ENCODE results near the gene EHMT2. TPM values are rescaled to one million over a fixed set of nuclear protein-coding genes. Genes with fewer than 3 reads are reported as not detected.
"Not testable (repeated sequence)": the region's sequence is repeated elsewhere in the genome, so short reads cannot be mapped to it uniquely, and the experiment has no call there.

EHMT2 gene
- total RNA-seq, 2 experiments from 2014 or later: 45.5 to 46.0 TPM

DNA sequence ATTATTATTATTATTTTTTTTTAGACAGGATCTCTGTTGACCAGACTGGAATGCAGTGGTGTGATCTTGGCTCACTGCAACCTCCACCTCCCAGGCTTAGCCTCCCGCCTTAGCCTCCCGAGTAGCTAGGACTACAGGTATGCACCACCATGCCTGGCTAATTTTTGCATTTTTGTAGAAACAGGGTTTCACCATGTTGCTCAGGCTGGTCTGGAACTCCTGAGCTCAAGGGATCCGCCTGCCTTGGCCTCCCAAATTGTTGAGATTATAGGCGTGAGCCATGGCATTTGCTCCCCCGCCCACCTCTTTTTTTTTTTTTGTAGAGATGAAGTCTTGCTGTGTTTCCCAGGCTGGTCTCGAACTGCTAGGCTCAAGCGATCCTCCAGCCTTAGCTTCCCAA is 11.8 kb upstream of the EHMT2 start:
- H3K4me3 Mint-ChIP-seq; H3K36me3 Mint-ChIP-seq; H3K9me3 Mint-ChIP-seq; CTCF ChIA-PET; DNase-seq; H3K27ac Mint-ChIP-seq; intact Hi-C loops (cut with micrococcal nuclease); H3K27me3 Mint-ChIP-seq: not testable (repeated sequence)
- peaks cover 12% of the 10 kb centered on the region for H3K4me1 Mint-ChIP-seq (ENCODE audit: low read depth)
- POLR2A ChIA-PET: interaction anchor here (0.6 kb wide), 1 partner anchor 87 kb away, joined by 3 read pairs; no protein-coding TSS in a partner anchor

DNA sequence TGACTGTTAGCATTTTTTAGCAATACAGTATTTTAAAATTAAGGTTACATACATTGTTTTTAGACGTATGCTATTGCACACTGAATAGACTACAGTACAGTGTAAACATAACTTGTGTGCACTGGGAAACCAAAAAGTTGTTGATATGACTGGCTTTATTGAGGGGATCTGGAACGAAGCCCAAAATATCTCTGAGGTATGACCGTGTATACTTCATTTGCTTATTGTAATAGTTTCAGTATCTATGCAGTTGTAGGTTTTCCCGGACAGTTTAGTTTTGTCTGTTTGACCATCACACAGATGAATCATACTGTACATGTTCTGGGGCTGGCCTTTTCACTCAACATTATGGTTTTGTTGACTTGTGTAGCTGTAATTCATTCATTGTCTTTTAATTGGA is 11.3 kb upstream of the EHMT2 start:
- Mint-ChIP-seq H3K4me3 (no peak overlapping the region), H3K27me3 (peaks cover 5% of the 10 kb centered on the region), H3K4me1 (ENCODE audit: low read depth) (peaks cover 12% of the 10 kb centered on the region), H3K9me3 (no peaks in the 10 kb centered on the region), H3K36me3 (no peaks in the 10 kb centered on the region), H3K27ac (no peak overlapping the region)
- ChIA-PET POLR2A (no interaction called here), CTCF (no interaction called here)
- no peak for DNase-seq
- intact Hi-C loops (cut with micrococcal nuclease): no loop called here

DNA sequence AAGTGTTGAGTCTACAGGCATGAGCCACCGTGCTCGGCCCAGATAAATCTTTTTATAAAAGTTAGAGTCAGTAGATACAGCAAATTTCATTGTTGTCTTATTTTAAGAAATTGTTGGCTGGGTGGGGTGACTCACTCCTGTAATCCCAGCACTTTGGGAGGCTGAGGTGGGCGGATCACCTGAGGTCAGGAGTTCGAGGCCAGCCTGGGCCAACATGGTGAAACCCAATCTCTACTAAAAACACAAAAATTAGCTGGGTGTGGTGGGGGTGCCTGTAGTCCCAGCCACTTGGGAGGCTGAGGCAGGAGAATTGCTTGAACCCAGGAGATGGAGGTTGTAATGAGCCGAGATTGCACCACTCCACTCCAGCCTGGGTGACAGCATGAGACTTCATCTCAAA is 10.8 kb upstream of the EHMT2 start:
- CTCF ChIA-PET; H3K27ac Mint-ChIP-seq; intact Hi-C loops (cut with micrococcal nuclease); POLR2A ChIA-PET; H3K27me3 Mint-ChIP-seq; H3K9me3 Mint-ChIP-seq; H3K36me3 Mint-ChIP-seq; DNase-seq; H3K4me3 Mint-ChIP-seq: not testable (repeated sequence)
- peaks cover 12% of the 10 kb centered on the region for H3K4me1 Mint-ChIP-seq (ENCODE audit: low read depth)

DNA sequence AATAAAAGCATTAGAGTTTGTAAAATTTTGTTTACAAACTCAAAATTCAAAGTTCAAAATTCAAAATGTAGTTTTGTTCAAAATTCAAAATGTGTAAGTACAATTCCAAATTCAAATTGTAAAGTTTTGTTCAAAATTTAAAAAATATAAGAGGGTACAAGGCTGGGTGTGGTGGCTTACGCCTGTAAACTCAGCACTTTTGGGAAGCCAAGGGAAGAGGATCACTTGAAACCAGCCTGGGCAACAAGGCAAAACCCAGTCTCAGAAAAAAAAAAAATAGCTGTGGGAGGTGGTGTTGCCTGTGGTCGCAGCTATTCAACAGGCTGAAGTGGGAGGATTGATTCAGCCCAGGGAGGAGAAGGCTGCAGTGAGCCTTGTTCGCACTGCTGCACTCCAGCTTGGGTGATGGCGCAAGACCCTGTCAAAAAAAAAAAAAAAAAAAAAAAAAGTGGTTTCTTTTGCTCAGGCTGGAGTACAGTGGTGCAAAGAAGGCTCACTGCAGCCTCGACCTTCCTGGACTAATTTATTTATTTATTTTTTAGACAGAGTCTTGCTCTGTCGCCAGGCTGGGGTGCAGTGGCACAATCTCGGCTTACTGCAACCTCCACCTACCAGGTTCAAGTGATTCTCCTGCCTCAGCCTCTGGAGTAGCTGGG is 9.8 kb upstream of the EHMT2 start:
- Mint-ChIP-seq H3K27me3 (peaks cover 5% of the 10 kb centered on the region), H3K9me3 (no peaks in the 10 kb centered on the region), H3K27ac (no peak overlapping the region), H3K4me3 (no peak overlapping the region), H3K4me1 (ENCODE audit: low read depth) (peaks cover 20% of the 10 kb centered on the region), H3K36me3 (no peaks in the 10 kb centered on the region)
- ChIA-PET POLR2A (no interaction called here), CTCF (interaction anchor here (0.6 kb wide), 1 partner anchor 229 kb away, joined by 4 read pairs; no protein-coding TSS in a partner anchor)
- DNase-seq: no peak
- intact Hi-C loops (cut with micrococcal nuclease): no loop called here

DNA sequence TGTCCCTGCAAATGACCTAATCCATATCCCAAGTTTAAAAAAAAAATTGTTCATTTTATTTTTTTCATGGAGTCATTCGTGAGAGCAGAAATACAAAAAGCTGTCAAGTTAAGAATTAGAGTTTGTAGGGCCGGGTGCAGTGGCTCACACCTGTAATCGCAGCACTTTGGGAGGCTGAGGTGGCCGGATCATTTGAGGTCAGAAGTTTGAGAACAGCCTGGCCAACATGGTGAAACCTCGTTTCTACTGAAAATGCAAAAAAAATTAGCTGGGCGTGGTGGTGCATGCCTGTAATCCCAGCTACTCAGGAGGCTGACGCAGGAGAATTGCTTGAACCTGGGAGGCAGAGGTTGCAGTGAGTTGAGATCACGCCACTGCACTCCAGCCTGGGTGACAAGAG is 9.2 kb upstream of the EHMT2 start:
- peaks cover 20% of the 10 kb centered on the region for H3K4me1 Mint-ChIP-seq (ENCODE audit: low read depth)
- CTCF ChIA-PET: interaction anchor here (0.6 kb wide), 1 partner anchor 228 kb away, joined by 4 read pairs; no protein-coding TSS in a partner anchor
- H3K27me3 Mint-ChIP-seq; H3K9me3 Mint-ChIP-seq; H3K27ac Mint-ChIP-seq; H3K4me3 Mint-ChIP-seq; H3K36me3 Mint-ChIP-seq; POLR2A ChIA-PET; DNase-seq; intact Hi-C loops (cut with micrococcal nuclease): not testable (repeated sequence)

DNA sequence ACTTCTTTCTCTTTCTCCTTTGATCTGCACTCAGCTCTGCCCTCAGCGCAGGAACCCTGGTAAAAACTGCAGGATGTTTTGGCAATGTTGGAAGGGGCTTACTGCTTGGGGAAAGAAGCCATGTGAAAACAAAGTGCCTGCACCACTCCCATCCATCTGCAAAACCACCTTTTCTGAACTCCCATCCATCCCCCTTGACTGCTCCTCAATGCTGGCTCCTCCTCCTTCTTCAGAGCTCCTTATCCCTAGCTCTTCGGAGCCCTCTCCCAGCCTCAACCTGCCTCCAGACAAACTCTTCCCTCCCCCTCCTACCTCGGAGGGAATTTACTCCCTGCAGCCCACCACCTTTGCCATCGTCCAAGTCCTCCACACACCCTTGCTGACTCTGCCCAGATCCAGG is 8.6 kb upstream of the EHMT2 start:
- DNase-seq: no peak
- H3K9me3 Mint-ChIP-seq: no peaks in the 10 kb centered on the region
- H3K4me1 Mint-ChIP-seq (ENCODE audit: low read depth): peaks cover 18% of the 10 kb centered on the region
- CTCF ChIA-PET: interaction anchor here (2.2 kb wide), 1 partner anchor 46 kb away, joined by 7 read pairs; no protein-coding TSS in a partner anchor
- H3K36me3 Mint-ChIP-seq: no peaks in the 10 kb centered on the region
- intact Hi-C loops (cut with micrococcal nuclease): no loop called here
- POLR2A ChIA-PET: no interaction called here
- no peak overlapping the region for H3K4me3 Mint-ChIP-seq
- H3K27ac Mint-ChIP-seq: no peak overlapping the region
- peaks cover 5% of the 10 kb centered on the region for H3K27me3 Mint-ChIP-seq

DNA sequence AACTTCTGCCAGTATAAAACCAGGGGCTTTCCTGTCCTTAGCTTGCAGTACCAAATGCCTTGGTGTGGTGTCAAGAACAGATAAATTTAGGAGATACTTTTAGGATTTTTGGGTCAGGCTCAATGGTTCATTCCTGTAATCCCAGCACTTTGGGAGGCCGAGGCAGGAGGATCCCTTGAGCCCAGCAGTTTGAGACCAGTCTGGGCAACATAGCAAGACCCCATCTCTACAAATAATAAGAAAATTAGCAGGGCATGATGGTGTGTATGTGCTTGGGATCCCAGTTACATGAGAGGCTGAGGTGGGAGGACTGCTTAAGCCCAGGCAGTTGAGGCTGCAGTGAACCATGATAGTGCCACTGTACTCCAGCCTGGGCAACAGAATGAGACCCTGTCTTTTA is 7.5 kb upstream of the EHMT2 start:
- Mint-ChIP-seq H3K4me3 (no peak overlapping the region), H3K27me3 (peaks cover 5% of the 10 kb centered on the region), H3K9me3 (no peaks in the 10 kb centered on the region), H3K4me1 (ENCODE audit: low read depth) (peaks cover 16% of the 10 kb centered on the region), H3K27ac (no peak overlapping the region), H3K36me3 (no peaks in the 10 kb centered on the region)
- POLR2A ChIA-PET: no interaction called here
- intact Hi-C loops (cut with micrococcal nuclease): no loop called here
- DNase-seq: no peak
- CTCF ChIA-PET: interaction anchor here (2.2 kb wide), 1 partner anchor 47 kb away, joined by 7 read pairs; no protein-coding TSS in a partner anchor

DNA sequence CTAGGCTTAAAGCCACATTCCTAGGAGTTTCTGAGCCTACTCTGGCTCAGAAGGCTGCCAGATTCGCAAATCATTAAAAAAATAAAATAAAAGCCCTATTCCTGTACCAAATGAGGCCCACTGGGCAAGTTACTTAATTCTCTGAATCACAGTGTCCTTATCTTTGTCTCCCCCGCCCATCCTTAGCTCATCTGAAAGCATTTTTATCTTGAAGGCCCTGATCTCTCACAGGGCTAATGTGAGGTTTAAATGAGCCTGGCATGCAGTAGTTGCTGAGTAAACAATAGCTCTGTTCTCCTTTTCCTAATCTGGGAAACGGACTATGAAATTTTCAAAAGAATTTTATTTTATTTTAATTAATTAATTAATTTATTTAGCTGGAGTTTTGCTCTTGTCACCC is 6.5 kb upstream of the EHMT2 start:
- no peak for DNase-seq
- POLR2A ChIA-PET: no interaction called here
- Mint-ChIP-seq H3K27ac (no peak overlapping the region), H3K4me1 (ENCODE audit: low read depth) (peaks cover 26% of the 10 kb centered on the region), H3K4me3 (no peak overlapping the region), H3K9me3 (no peaks in the 10 kb centered on the region), H3K27me3 (peaks cover 5% of the 10 kb centered on the region), H3K36me3 (no peaks in the 10 kb centered on the region)
- intact Hi-C loops (cut with micrococcal nuclease): no loop called here
- CTCF ChIA-PET: interaction anchor here (1.2 to 2.2 kb wide), 2 partner anchors 9 to 49 kb away, joined by 3 to 7 read pairs; no protein-coding TSS in a partner anchor

DNA sequence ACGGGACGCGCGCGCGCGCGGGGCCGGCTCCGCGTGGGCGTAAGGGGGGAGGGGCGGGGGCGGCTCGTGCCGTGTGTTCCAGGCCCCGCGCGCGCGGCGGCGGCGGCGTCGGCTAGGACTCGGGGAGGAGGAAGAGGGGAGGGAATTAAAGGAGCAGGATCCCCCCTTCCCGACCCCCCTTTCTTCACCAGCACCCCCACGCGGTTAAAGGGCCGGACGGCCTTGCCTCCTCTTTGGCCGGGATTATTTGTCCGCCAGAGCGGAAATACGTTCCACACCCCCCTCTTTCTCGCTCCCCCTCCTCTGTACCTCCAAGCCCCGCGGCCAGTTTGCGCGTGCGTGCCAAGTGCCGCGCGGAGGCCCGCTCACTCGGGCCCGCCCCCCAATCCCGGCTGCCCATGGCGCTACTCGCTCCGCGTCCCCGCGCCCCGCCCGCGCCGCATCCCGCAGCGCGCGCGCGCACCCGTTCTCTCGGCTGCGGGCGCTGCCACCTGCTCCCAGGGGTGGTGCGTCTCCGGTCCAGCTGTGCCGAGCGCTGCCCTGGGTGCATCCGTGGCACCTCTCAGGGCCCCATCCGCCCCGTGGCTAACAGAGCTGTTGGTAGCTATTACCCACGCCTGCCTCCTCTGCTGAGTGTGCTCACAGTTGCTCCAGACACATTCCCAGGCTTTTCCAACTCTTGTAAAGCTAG is 4.6 kb upstream of the EHMT2 start, which contains the start of gene ZBTB12:
Gene ZBTB12, minus strand, starts transcription at position 134 of the 691 bp plus-strand sequence. CDS start 781 bp downstream, outside the sequence.
- peaks cover 5% of the 10 kb centered on the region for H3K27me3 Mint-ChIP-seq
- peaks cover 28% of the 10 kb centered on the region for H3K4me1 Mint-ChIP-seq (ENCODE audit: low read depth)
- CTCF ChIA-PET: interaction anchor here (0.9 to 1.3 kb wide), 2 partner anchors 12 to 50 kb away, joined by 3 to 4 read pairs; no protein-coding TSS in a partner anchor

DNA sequence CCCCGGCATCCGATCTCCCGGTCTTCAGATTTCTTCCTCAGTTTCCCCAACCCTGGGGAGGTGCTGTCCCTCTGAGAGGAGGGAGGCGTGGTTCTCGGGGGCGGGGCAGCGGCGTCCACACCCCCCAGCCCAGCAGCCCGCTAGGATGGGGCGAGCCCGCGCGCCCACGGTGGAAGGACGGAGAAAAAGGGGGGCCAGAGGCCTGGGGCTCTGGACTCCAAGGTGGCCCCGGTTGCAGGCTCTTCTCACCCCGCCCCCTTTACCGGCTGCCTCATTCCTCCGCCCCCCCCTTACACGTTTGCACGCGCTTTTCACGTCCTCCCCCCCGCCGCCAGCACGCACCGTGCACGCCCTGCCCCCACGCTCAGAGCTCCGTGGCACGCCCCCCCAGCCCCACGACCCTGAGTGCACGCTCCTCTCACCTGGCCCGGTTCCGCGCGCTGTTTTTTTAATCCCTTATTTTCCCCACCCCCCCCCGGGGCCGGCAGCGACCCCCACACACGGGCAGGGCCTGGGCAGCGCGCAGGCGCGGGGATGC is 4.0 kb upstream of the EHMT2 start:
- intact Hi-C loops (cut with micrococcal nuclease): no loop called here
- Mint-ChIP-seq H3K4me3 (peak overlapping the region; percentile 57), H3K36me3 (no peaks in the 10 kb centered on the region), H3K27me3 (peaks cover 3% of the 10 kb centered on the region), H3K9me3 (no peaks in the 10 kb centered on the region), H3K4me1 (ENCODE audit: low read depth) (peaks cover 30% of the 10 kb centered on the region), H3K27ac (no peak overlapping the region)
- POLR2A ChIA-PET: interaction anchor here (0.5 to 1.2 kb wide), 2 partner anchors 38 to 70 kb away, joined by 3 read pairs; partner anchors contain the start of gene DXO
- CTCF ChIA-PET: interaction anchor here (0.9 to 1.3 kb wide), 2 partner anchors 11 to 51 kb away, joined by 3 to 4 read pairs; no protein-coding TSS in a partner anchor
- peak; percentile 68 for DNase-seq

More for the DNA sequence above, 4.6 kb upstream of the EHMT2 start, which contains the start of gene ZBTB12:
- no peaks in the 10 kb centered on the region for H3K9me3 Mint-ChIP-seq
- H3K36me3 Mint-ChIP-seq: no peaks in the 10 kb centered on the region
- intact Hi-C loops (cut with micrococcal nuclease): no loop called here
- H3K4me3 Mint-ChIP-seq: peak within 1 kb of the TSS; percentile 83
- POLR2A ChIA-PET: interaction anchor here (1.2 kb wide), 1 partner anchor 70 kb away, joined by 3 read pairs; the partner anchor contains the start of gene DXO
- DNase-seq: peak; percentile 92
- peak within 1 kb of the TSS; percentile 79 for H3K27ac Mint-ChIP-seq

DNA sequence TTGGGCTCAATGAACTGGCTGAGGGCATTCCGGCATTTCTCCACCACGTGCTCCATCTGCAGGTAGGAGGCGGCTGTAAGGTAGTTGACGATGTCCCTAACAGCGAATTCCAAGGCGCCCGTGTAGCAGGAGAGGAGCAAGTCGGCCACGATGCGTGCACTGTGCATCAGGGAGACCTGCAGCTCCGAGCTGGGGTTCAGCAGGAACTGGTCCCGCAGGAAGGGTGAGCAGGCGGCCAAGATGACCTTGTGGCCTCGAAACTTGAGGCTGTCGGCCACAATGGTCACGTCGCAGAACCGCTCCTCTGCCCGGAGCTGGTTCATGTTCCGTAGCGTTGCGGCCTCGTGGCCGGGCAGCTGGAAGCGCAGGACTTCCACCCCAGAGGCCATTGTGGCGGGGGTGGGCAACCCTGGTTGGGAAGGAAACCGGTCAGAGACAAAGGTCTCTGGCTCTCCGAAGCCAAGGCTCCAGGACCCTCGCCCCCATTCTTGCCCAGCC is 3.5 kb upstream of the EHMT2 start:
- CTCF ChIA-PET: no interaction called here
- Mint-ChIP-seq H3K36me3 (peaks cover 1% of the 10 kb centered on the region), H3K4me3 (peak overlapping the region; percentile 57), H3K27ac (no peak overlapping the region), H3K4me1 (ENCODE audit: low read depth) (peaks cover 33% of the 10 kb centered on the region), H3K27me3 (no peaks in the 10 kb centered on the region), H3K9me3 (no peaks in the 10 kb centered on the region)
- DNase-seq: no peak
- POLR2A ChIA-PET: interaction anchor here (0.5 to 0.6 kb wide), 2 partner anchors 38 to 65 kb away, joined by 3 read pairs; no protein-coding TSS in a partner anchor
- intact Hi-C loops (cut with micrococcal nuclease): no loop called here

Measured in activated CD4-positive, alpha-beta memory T cell treated with anti-CD3 and anti-CD28 coated beads for 36 hours (primary cell).